Measurements from ENCODE around the gene ADAMTS10.
"Not testable (repeated sequence)": the region's sequence is repeated elsewhere in the genome, so short reads cannot be mapped to it uniquely, and the experiment has no call there.

ADAMTS10 gene

DNA sequence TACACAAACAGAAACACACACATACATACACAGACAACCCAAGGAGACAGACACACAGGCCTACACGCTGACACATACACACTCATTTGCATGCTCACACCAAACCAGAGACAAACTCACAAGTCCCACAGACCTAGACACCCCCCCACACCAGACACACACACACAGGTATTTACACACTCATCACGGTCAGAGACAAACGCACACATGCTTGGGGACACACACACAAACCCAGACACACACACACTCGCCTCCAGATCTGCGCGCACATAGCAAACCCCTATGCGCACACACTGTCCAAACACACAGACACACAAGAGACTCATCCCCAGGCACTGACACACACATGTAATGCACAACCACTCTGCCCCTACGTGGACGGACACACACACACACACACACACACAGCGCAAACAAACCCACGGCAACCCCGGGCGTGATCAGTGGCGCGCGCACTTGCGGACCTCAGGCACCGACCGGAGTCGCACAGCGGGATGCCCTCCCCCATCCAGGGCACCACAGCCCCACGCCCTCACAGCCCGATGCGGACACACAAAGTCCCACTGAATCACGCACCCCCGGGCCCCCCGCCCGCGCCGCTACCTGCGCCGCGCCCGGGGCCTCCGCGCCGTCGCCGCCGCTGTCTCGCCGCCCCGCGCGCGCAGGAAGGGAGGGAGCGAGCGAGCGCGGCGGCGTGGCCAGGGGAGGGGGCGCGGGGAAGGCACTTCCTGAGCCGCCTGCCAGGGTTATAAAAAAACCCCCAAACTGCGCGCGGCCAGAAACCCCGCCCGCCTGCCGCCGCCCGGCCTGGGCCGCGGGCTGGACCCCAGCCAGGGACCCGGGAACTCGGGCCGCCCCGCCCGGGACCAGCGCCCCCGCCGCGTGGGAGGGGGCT is at the start of gene ADAMTS10:
TSS of gene ADAMTS10 (minus strand) at position 675 of the 895 bp plus-strand sequence. CDS start 5,005 bp downstream, outside the sequence.
- peak in 1 of 2 donors; percentile 18 for DNase-seq (ENCODE audit: low read depth in 2 of 2)

DNA sequence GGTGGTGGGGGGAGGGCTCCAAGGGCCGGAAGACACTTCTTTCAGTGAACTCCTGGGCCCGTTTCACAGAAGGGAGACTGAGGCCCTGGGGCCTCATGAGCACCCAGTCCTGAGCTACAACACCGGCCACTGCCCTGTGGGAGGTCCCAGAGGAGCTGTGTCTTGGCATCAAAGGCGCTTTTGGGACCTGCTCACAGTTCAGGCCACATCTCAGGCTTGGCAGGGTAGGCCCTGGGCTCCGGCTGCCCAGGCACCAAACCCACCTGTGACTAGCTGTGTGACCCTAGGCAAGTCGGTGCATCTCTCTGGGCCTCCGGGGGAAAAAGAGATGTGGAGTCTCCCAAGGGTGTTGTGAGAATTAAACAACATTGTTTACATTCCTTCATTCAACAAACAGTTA is 49.4 kb upstream of the ADAMTS10 start:
- DNase-seq (ENCODE audit: low read depth in 2 of 2) = no peak

DNA sequence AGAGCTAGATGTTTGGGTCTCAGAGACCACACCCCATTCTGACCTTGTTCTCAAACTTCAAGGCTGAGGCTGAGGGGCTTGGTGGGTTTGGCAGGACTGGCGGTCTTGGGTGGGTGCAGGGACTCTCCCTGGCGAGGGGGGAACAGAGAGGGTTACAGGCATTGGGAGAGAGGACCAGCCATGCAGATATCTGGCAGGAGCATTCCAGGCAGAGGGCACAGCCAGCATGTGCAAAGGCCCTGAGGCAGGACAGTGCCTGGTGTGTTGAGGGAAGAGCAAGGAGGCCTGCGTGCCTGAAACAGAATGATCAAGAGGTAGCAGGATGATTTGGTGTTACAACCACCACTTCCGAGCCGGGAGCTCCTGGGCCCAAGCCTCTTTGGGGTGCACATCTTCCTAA is 47.4 kb upstream of the ADAMTS10 start:
- DNase-seq (ENCODE audit: low read depth in 2 of 2) = no peak

DNA sequence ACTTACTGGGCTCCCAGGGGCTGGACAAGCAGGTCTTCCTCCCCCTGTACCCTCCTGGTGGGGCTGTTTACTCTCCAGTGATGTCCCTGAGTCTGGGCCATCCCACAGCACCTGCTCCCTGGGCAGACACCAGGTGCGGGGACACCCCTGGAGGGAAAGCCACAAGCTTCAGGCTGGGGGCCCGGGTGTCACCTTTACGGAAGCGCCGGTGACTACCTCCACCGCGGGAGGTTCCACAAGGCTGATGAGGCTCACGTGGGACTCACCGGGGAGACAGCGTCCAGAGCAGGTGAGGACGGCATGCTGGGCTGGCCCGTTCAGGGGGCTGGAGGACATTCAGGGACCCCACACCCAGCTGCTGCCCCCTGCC is 44.8 kb upstream of the ADAMTS10 start:
- no peak for DNase-seq (ENCODE audit: low read depth in 2 of 2)

DNA sequence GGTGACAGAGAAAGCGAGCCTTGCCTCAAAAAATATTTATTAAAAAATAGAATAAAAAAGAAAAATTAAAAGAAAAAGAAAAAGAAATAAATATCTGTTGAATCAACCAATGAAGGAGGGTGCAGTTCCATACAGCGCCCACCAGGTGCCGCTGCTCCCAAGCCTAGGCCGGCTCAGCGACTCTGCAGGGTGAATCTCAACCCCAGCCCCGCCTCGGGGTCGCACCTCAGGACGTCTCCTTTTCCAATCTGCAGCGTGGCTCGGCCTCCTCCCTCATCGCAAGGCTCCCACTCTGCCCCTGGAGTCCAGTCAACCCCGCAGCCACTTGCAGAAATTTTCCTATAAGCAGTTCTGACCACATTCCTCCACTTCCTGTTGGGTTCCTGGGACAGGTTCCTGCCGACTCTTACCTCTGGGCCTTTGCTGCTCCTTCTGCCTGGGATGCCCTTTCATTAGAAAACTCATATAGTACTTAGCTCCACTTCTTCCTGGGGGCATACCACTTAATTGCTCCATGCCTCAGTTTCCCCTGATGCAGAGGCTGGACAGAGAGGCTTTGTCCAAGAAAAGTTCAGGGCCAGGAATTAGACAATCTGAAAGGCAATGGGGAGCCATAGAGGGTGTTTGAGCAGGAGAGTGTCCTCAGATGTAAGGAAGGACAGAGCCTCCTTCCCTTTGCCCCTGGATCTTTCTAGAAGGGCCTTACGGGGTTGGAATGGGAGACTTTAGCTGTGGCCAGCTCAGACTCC is 44.2 kb upstream of the ADAMTS10 start:
- DNase-seq (ENCODE audit: low read depth in 2 of 2) = peak; percentile 43 to 57

DNA sequence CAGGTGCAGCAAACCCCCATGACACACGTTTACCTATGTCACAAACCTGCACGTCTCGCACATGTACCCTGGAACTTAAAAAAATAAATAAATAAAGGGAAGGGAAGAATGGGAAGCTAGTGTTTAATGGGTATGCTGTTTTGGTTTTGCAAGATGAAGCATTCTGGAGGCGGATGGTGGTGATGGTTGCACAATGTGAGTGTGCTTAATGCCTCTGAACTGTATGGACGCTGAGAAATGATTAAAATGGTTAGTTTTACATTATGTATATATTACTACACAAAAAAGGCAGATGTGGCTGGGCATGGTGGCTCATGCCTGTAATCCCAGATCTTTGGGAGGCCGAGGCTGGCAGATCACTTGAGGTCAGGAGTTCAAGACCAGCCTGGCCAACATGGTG is 37.7 kb upstream of the ADAMTS10 start:
- DNase-seq (ENCODE audit: low read depth in 2 of 2) = no peak

DNA sequence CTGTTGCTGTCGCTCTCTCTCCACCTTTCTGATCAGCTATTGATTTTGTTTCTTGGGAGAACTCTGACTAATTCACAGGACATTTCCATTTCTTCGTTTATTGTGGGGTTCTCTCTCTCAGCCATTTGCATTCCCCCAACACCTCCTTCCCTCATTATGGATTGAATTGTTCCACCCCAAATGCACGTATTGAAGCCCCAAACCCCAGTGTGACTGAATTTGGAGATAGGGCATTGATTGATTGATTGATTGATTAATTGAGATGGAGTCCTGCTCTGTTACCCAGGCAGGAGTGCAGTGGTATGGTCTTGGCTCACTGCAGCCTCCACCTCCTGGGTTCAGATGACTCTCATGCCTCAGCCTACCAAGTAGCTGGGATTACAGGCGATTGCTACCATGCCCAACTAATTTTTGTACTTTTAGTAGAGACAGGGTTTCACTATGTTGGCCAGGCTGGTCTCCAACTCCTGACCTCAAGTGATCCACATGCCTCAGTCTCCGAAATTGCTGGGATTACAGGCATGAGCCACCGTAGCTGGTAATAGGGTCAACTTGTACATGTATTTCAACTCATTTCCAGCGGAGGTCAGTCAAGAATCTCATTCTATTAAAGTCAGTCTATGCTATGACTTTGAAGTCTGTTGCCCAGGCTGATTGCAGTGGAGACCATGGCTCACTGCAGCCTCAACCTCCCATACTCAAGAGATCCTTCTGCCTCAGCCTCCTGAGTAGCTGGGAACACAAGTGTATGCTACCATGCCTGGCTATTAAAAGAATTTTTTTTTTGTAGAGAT is 33.5 kb upstream of the ADAMTS10 start:
- DNase-seq (ENCODE audit: low read depth in 2 of 2) = no peak

DNA sequence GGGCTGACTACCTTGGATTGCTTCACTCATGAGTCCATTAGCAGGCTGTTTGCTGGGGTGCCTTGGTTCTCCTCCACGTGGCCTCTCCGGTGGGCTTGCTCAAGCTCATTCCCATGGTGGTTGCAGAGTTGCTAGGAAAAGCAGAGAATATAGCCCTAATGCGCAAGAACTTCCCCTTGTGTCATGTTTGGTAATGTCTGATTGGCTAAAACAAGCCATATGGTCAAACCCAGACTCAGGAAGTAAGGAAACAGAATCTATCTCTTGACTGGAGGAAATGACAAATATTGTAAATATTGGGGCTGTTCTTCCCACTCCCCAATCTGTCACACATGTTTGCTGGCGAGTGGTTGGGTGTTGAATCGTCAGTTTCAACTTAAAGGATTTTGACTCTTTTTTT is 32.0 kb upstream of the ADAMTS10 start:
- no peak for DNase-seq (ENCODE audit: low read depth in 2 of 2)

DNA sequence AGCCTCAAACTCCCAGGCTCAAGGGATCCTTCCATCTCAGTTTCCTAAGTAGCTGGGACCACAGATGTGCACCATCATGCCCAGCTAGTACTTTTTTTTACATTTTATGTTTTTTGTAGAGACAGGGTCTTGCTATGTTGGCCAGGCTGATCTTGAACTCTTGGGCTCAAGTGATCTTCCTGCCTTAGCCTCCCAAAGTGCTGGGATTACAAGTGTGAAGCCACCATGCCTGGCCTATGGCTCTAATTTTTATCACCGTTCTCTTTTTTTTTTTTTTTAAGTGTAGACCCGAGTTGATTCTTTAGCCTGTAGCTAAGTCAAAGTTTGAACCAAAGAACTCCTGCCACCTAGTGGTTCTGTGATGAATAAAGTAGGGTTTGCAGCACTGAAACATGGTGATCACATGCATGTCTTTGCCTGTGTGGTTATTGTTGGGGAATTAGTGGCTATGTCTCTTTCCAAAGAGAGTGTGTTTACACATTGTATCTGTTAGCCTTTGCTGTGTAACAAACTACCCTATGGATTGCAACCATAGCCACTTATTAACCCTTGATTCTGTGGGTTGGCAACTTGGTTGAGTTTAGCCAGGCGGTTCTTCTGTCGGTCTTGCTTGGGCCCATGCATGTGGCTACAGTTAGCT is 31.5 kb upstream of the ADAMTS10 start:
- no peak for DNase-seq (ENCODE audit: low read depth in 2 of 2)

DNA sequence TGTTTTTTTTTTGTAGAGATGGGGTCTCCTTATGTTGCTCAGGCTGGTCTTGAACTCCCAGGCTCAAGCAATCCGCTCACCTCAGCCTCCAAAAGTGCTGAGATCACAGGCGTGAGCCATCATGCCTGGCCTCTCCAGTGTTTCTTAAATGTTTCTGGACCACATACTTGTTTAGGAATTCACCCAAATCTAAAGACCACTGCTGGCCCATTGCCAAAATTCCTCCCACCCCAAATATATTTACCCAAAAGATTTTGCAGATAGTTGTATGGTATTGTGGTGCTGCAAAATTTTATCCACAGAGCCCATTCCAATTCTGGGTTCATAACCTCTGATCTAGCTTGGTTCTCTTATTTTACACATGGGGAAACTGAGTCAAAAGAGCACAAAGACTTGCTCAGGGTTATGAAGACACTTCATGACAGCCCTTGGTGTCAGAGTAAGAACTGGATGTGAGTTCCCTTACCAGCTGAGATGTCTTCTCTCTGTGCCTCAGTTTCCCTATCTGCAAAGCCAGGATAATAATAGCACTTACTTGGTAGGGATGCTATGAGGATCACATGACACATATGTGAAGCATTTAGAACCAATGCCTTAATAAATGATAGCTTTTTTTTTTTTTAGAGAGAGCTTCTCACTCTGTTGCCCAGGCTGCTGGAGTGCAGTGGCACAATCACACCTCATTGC is 30.8 kb upstream of the ADAMTS10 start:
- DNase-seq (ENCODE audit: low read depth in 2 of 2) = no peak

DNA sequence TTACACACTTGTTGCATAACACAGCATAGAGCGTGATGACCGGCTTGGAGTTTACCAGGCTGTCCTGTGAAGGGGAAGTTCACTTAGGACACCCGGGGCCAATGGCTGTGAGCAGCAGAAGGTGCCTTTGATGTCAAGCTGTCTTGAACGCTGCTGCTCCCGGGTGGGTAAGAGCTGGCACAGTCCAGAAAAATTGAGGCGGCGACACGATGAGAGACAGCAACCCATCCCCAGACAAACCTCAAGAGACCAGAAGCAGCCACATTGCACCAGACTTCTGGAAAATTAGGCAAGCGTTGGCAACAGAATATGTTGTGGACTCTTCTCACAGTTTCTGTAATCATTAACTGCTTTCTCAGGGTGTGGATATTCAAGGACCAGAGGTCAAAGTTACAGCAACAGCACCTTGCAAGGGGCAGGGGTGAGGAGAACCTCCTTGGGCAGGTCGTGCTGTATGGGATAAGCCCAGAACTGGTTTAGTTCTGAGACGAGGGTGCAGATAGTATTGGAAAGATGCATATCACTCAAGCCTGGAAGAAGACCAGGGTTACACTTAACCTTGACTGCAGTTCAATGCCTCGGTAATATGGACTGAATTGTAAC is 30.0 kb upstream of the ADAMTS10 start:
- DNase-seq (ENCODE audit: low read depth in 2 of 2) = no peak

DNA sequence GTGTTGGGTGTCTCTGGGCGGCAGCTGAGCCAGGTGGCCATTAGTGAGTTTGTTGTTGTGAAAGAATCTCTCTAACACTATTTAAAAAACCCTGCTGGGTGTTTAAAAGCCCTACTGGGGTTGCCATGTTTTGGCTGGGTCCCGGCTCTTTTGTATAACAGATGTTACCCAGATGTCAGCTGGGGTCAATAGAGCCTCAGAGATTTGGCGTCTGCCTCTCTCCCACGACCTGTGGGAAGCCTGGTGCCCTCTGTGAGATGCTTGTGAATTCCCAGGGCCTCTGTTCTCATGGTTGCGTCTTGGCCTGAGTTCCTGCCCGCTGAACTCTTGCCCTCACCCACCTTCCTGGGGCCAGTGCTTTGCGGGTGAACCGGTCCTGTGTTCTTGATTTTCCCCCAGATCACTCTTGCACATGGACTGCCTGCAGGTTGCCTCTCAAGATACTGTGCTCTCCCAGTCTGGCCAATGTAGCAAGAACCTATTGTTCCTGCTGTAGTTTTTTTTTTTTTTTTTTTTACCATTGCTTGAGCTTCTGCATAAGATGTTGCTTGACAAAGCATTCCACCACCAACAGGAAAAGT is 29.4 kb upstream of the ADAMTS10 start:
- DNase-seq (ENCODE audit: low read depth in 2 of 2) = no peak

DNA sequence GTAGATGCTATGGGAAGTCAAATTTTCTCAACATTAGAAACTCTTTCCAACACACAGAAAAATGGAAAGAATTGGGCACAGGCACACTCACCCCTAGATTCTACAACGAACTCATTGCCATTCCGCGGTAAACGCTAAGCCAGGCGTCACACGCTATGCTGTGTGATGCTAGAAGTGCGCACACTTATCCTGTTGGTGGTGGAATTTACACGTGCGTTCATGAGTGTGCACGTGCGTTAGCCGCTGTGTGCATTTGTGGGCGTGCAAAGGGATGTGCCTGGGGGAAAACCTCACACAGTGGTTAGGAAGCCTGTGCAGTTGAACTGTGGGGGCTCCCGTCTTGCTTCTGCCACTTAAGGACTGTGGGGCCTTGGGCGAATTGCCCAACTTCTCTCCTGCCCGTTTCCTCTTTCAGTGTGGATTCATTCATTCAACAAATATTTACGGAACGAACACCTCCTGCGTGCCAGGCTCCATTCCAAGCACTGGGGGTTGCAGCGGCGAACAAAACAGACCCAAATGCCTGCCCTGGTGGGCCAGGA is 27.6 kb upstream of the ADAMTS10 start:
- DNase-seq (ENCODE audit: low read depth in 2 of 2) = no peak

DNA sequence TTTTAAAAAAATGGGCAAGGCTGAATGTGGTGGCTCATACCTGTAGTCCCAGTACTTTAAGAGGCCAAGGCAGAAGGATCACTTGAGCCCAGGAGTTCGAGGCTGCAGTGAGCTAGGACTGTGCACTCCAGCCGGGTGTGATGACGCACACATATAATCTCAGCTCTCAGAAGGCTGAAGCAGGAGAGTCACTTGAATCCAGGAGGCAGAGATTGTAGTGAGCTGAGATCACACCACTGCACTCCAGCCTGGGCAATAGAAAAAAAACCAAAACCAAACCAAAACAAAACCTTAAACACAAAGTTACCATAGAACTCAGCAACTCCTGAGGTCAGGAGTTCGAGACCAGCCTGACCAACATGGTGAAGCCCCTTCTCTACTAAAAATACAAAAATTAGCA is 26.6 kb upstream of the ADAMTS10 start:
- not testable (repeated sequence) for DNase-seq (ENCODE audit: low read depth in 2 of 2)

DNA sequence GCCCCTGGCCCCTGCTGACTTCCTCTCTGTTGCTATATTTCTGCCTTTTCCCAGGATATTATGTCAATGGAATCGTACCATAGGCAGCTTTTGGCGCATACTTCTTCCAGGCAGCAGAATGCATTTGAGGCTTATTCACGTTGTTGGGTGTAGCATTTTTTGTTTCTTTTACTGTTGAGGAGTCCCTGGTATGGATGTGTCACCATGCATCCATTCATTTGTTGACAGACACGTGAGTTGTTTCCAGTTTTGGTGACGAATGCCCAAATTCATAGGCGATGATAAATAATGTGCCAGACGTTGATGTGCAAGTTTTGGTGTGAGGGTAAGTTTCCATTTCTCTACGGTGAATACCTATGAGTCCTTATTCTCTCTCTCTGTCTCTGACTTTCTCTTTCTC is 24.9 kb upstream of the ADAMTS10 start:
- no peak for DNase-seq (ENCODE audit: low read depth in 2 of 2)

DNA sequence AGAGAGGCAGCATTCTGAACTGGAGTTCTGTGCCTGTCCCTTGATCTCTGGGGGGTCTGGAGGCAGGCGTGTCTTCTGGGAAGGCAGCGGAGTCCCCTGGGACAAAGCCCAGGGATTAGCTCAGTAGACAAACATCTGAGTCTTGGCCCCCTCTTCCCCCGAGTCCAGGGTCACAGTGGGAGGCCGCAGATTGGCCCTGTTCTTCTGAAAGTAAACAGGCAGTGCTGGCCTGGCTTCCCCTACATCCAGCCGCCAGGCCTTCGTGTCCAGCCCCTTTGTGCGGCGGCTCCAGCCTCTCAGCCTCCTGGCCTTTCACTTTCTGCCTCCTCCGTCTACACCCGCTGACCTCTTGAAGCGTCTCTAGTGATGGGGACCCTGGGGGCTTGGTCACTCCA is 20.9 kb upstream of the ADAMTS10 start:
- no peak for DNase-seq (ENCODE audit: low read depth in 2 of 2)

DNA sequence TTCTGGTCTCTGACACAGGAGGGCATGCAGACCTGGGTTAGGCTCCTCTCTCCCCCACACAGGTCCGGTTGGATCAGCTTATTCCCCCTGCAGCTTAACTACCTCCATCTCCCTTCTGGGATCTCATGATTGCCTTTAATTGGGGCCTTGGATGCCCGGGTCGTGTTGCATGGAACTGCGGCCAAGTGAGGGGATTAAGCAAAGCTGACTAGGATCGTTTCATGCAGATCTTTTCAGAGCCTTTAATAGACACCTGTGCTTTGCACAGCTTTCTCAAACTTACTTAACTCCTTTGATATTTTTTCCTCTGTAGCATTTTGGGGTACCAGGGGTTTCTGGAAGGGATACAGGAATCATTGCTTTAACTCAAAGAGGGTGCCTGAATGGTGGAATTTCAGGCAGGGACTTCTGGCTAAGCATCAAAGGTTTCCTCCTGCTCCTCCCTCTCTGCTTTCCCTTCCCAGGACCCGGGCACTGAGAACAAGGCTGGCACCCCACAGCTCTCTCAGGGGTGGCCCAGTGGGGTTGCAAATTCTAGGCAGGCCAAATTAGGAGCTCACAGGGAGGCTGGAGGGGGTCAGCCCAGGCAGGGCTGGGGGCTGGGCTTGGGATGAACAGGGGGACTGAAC is 20.4 kb upstream of the ADAMTS10 start:
- DNase-seq (ENCODE audit: low read depth in 2 of 2) = no peak

DNA sequence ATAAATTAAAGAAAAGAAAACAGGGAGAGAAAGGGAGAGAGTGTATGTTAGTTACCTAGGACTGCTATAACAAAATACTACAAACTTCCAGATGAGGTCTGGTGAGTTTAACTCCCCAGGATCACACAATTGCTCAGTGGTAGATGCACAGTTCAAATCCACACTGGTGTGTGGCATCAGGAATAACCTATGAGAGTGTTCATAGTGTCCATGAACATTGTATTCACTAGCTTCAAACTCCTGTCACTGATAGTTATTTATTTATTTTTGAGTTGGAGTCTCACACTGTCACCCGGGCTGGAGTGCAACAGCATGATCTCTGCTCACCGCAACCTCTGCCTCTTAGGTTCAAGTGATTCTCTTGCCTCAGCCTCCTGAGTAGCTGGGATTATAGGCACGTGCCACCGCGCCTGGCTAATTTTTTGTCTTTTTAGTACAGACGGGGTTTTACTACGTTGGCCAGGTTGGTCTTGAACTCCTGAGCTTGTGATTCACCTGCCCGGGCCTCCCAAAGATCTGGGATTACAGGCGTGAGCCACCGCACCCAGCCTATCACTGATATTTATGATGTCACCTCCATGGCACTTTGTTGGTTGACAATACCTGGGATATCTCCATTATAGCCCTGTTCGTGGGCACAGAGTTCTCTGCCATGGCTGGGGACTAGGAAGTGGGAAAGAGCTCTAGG is 19.6 kb upstream of the ADAMTS10 start, which contains the start of gene NFILZ:
TSS of gene NFILZ (plus strand) at position 638 of the 688 bp plus-strand sequence. CDS start 46,133 bp downstream, outside the sequence.
- no peak for DNase-seq (ENCODE audit: low read depth in 2 of 2)

DNA sequence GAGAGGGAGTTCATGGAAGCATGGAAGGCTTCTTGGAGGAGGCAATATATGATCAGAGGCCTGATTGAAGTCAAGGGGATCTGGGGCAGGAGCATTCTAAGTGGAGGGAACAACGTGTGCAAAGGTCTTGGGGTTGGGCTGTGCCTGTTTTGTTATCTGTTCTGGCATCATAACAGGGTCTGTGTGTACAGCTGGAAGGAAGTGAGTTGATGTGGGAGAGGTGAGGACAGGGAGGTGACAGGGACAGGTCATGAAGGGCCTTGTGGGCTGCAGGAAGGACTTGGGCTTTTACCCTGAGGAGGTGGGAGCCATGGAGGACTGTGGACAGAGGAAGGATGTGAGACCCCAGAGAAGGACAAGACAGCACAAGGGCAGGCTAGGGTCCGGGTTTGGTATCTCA is 18.7 kb upstream of the ADAMTS10 start:
- no peak for DNase-seq (ENCODE audit: low read depth in 2 of 2)
